ENCODE data around the gene EIF6.
A peak's percentile ranks its signal among the peaks of the same experiment; 100 is the strongest.
"Not testable (repeated sequence)": the region's sequence is repeated elsewhere in the genome, so short reads cannot be mapped to it uniquely, and the experiment has no call there.

EIF6 gene

GRCh38 chr20:35271073-35271882 is 13.3 kb downstream of the EIF6 start:
- TF ChIP-seq CTCF (IDR thresholded peaks at IDR 0.05; ENCODE audit: low read depth, low read length), result no peak
- no peak overlapping the region for H3K4me3 ChIP-seq (ENCODE audit: low read depth, low read length)

- no peak overlapping the region for H3K4me3 ChIP-seq (ENCODE audit: low read depth, low read length)
- TF ChIP-seq CTCF (IDR thresholded peaks at IDR 0.05; ENCODE audit: low read depth, low read length), result no peak
Measured at GRCh38 chr20:35270021-35270902, 14.3 kb downstream of the EIF6 start.

- H3K4me3 ChIP-seq (ENCODE audit: low read depth, low read length), result no peak overlapping the region
- TF ChIP-seq CTCF (IDR thresholded peaks at IDR 0.05; ENCODE audit: low read depth, low read length), result peak; percentile 82
Measured at GRCh38 chr20:35269055-35269781, 15.4 kb downstream of the EIF6 start.

- no peak overlapping the region for H3K4me3 ChIP-seq (ENCODE audit: low read depth, low read length)
- TF ChIP-seq CTCF (IDR thresholded peaks at IDR 0.05; ENCODE audit: low read depth, low read length), result no peak
Measured at GRCh38 chr20:35267092-35267491, 17.5 kb downstream of the EIF6 start.

GRCh38 chr20:35264755-35265154 is 19.8 kb downstream of the EIF6 start:
- no peak for TF ChIP-seq CTCF (IDR thresholded peaks at IDR 0.05; ENCODE audit: low read depth, low read length)
- no peak overlapping the region for H3K4me3 ChIP-seq (ENCODE audit: low read depth, low read length)

GRCh38 chr20:35263532-35264341 is 20.8 kb downstream of the EIF6 start:
- H3K4me3 ChIP-seq (ENCODE audit: low read depth, low read length), result no peak overlapping the region
- TF ChIP-seq CTCF (IDR thresholded peaks at IDR 0.05; ENCODE audit: low read depth, low read length), result no peak

GRCh38 chr20:35262731-35263531 is 21.6 kb downstream of the EIF6 start:
- H3K4me3 ChIP-seq (ENCODE audit: low read depth, low read length), result not testable (repeated sequence)

- not testable (repeated sequence) for H3K4me3 ChIP-seq (ENCODE audit: low read depth, low read length)
Measured at GRCh38 chr20:35262321-35262720, 22.3 kb downstream of the EIF6 start.

Data from WI38 (cell line).